ENCODE data around the gene HERPUD1.

DNA sequence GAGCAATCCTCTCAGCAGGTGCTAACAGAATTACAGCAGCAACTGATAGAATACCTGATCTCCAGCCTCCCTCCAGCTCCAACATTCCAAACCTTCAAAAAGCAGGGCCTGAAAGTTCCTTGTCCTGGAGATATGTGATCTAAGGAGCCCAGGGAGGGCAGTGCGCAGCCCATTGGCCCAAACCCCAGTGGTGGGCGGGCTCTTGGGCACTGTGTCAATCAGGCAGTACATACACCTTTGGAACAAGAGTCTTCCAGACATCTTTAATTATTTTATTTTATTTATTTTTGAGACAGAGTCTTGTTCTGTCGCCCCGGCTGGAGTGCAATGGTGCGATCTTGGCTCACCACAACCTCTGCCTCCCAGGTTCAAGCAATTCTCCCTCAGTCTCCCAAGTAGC is 42.7 kb upstream of the HERPUD1 start:
- TF ChIP-seq POLR2A (IDR thresholded peaks at IDR 0.05), result no peak
- TF ChIP-seq, protein P1, sequence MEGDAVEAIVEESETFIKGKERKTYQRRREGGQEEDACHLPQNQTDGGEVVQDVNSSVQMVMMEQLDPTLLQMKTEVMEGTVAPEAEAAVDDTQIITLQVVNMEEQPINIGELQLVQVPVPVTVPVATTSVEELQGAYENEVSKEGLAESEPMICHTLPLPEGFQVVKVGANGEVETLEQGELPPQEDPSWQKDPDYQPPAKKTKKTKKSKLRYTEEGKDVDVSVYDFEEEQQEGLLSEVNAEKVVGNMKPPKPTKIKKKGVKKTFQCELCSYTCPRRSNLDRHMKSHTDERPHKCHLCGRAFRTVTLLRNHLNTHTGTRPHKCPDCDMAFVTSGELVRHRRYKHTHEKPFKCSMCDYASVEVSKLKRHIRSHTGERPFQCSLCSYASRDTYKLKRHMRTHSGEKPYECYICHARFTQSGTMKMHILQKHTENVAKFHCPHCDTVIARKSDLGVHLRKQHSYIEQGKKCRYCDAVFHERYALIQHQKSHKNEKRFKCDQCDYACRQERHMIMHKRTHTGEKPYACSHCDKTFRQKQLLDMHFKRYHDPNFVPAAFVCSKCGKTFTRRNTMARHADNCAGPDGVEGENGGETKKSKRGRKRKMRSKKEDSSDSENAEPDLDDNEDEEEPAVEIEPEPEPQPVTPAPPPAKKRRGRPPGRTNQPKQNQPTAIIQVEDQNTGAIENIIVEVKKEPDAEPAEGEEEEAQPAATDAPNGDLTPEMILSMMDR (IDR thresholded peaks at IDR 0.05), result no peak

Data from adrenal gland (tissue), 5 donors.